HG03439 (cell line): Measurements from ENCODE around the gene SLC2A8.
A peak's percentile ranks its signal among the peaks of the same experiment; 100 is the strongest.

Experiments
- ATAC-seq: cut with Tn5 transposase; IDR thresholded peaks from one replicate; pipeline ENCODE4 v1.9.1; 2021; ENCODE audit warnings: mild to moderate bottlenecking, moderate library complexity; ENCODE audit not compliant: unreplicated experiment

The SLC2A8 gene

GRCh38 chr9:127380479-127380878 lies 16.5 kb upstream of the SLC2A8 start:
- ATAC-seq: no peak

- no peak for ATAC-seq
Observed at GRCh38 chr9:127382541-127382940, 14.4 kb upstream of the SLC2A8 start.

- no peak for ATAC-seq
Observed at GRCh38 chr9:127384016-127384730, 12.8 kb upstream of the SLC2A8 start.

GRCh38 chr9:127384901-127385300 lies 12.1 kb upstream of the SLC2A8 start:
- ATAC-seq: no peak

- ATAC-seq: no peak
Observed at GRCh38 chr9:127386249-127386648, 10.7 kb upstream of the SLC2A8 start.

- ATAC-seq: no peak
Observed at GRCh38 chr9:127386981-127387380, 10.0 kb upstream of the SLC2A8 start.

GRCh38 chr9:127388037-127388855 lies 8.7 kb upstream of the SLC2A8 start:
- peak; percentile 79 for ATAC-seq

GRCh38 chr9:127388856-127389238 lies 8.1 kb upstream of the SLC2A8 start:
- no peak for ATAC-seq

GRCh38 chr9:127389381-127390247 lies 7.4 kb upstream of the SLC2A8 start:
- no peak for ATAC-seq

GRCh38 chr9:127390248-127390545 lies 6.8 kb upstream of the SLC2A8 start:
- no peak for ATAC-seq

- no peak for ATAC-seq
Observed at GRCh38 chr9:127390563-127390962, 6.4 kb upstream of the SLC2A8 start.

GRCh38 chr9:127392166-127392565 lies 4.8 kb upstream of the SLC2A8 start:
- no peak for ATAC-seq

GRCh38 chr9:127392976-127393375 lies 4.0 kb upstream of the SLC2A8 start:
- no peak for ATAC-seq

- ATAC-seq: no peak
Observed at GRCh38 chr9:127393645-127394044, 3.3 kb upstream of the SLC2A8 start.

GRCh38 chr9:127395497-127396252 lies 1.3 kb upstream of the SLC2A8 start:
- no peak for ATAC-seq

- ATAC-seq: peak; percentile 2
Observed at GRCh38 chr9:127396253-127396807, 639 bp upstream of the SLC2A8 start.

- ATAC-seq: peak; percentile 0
Observed at GRCh38 chr9:127397646-127398274, 791 bp downstream of the SLC2A8 start.

GRCh38 chr9:127398275-127398647 lies 1.3 kb downstream of the SLC2A8 start:
- no peak for ATAC-seq

GRCh38 chr9:127398715-127399400 lies 1.9 kb downstream of the SLC2A8 start:
- no peak for ATAC-seq
